ENCODE measurements around the gene ATG9B. TPM values are rescaled to one million over a fixed set of nuclear protein-coding genes. Genes with fewer than 3 reads are reported as not detected.

ATG9B gene
- total and polyA plus RNA-seq, 9 of the 15 experiments (the other 6 are each of a cell fraction or from before 2014, with no cell fraction given) = 0.29 to 8.0 (median 2.1) TPM

- Histone ChIP-seq H3K27me3 (ENCODE audit: control insufficient read depth in 2 of 2, insufficient read depth in 2 of 2, low read length in 2 of 2) (no peaks in the 10 kb centered on the region; a peak in 1 of 5 replicates), H4K20me1 (replicated peaks; ENCODE audit: control insufficient read depth, insufficient read depth, low read length) (no peaks in the 10 kb centered on the region), H3K36me3 (ENCODE audit: control insufficient read depth, insufficient read depth, low read length) (peaks cover 27% of the 10 kb centered on the region; the same call in 1 of the 3 replicates), H2AFZ (ENCODE audit: low read depth, low read length) (peak overlapping the region; percentile 92), H3K9me3 (replicated peaks; ENCODE audit: control insufficient read depth, insufficient read depth, low read depth, low read length) (no peaks in the 10 kb centered on the region), H3K27ac (ENCODE audit: extremely low read depth, low read depth, low read length) (peak overlapping the region; percentile 85), H3K9me1 (ENCODE audit: control insufficient read depth, insufficient read depth, low read length) (no peaks in the 10 kb centered on the region), H3K9ac (ENCODE audit: insufficient read depth in 1 of 2, low read depth in 2 of 2, low read length in 2 of 2) (peak overlapping the region; percentile 77 to 94), H3K4me3 (peak overlapping the region; percentile 57), H3K79me2 (ENCODE audit: control insufficient read depth, insufficient read depth, low read length) (peaks cover 45% of the 10 kb centered on the region), H3K4me2 (ENCODE audit: insufficient read depth, low read length) (peak overlapping the region; percentile 100), H3K4me1 (replicated peaks in 1 of 2; ENCODE audit: control insufficient read depth in 2 of 2, insufficient read depth in 2 of 2, low read length in 2 of 2) (peaks cover 42 to 74% of the 10 kb centered on the region in 2 experiments)
- POLR2A ChIA-PET = interaction anchor here (0.6 to 8.4 kb wide), 10 partner anchors 11 to 222 kb away, joined by 3 to 146 read pairs (median 5); partner anchors contain the start of genes ABCB8, ATG9B and FASTK
- CTCF ChIA-PET (ENCODE audit: low intra/inter-chr PET ratio) = interaction anchor here (0.6 to 3.5 kb wide), 8 partner anchors 9 to 231 kb away, joined by 3 to 15 read pairs (median 5); no protein-coding TSS in a partner anchor
- BruUV-seq (replicated peaks) = no TSS peak
- intact Hi-C loops (cut with micrococcal nuclease) (loop anchor here (2.0 to 10.0 kb wide), 3 partner anchors 75 to 223 kb away; partner anchors contain the start of gene CHPF2), in situ Hi-C loops (cut with MboI) (no loop called here)
- FAIRE-seq = no peak
- peak; percentile 64 for ATAC-seq
- DNase-seq (ENCODE audit: extremely low read depth in 1 of 4, low spot score in 3 of 4) = peak; percentile 80 to 86 (median 83)
- 2% methylated on average over 21 of the region's 22 CpGs for WGBS (ENCODE audit: insufficient coverage, low coverage, missing lambda C conversion rate)
- TF ChIP-seq CTCFL (IDR thresholded peaks at IDR 0.05; ENCODE audit: borderline replicate concordance, insufficient read depth, low read depth, low read length, poor library complexity, severe bottlenecking) (peak; percentile 25), SUPT5H (IDR thresholded peaks at IDR 0.05) (no peak), SRF (CRISPR knock-in tag; IDR thresholded peaks at IDR 0.05) (0 out of 4 replicates have a peak, but pooled peaks of 1 of the 2 experiments have one; percentile 34), HDAC1 (IDR thresholded peaks at IDR 0.05) (0 out of 4 replicates have a peak, but pooled peaks of 1 of the 2 experiments have one; percentile 15), ZNF76 (CRISPR knock-in tag; IDR thresholded peaks at IDR 0.05; ENCODE audit: borderline replicate concordance) (no peak), PYGO2 (tag; IDR thresholded peaks at IDR 0.05) (no peak), GATAD2A (IDR thresholded peaks at IDR 0.05) (peak; percentile 56; the same call in 1 of the 2 replicates), FOXJ3 (CRISPR knock-in tag; IDR thresholded peaks at IDR 0.05) (no peak), CCNT2 (IDR thresholded peaks at IDR 0.05; ENCODE audit: borderline replicate concordance, extremely low read depth, insufficient read length, low read depth, low read length) (peak; percentile 31), ZNF431 (CRISPR knock-in tag; IDR thresholded peaks at IDR 0.05) (0 out of 2 replicates have a peak, but pooled peaks have one; percentile 11), ZKSCAN8 (CRISPR knock-in tag; IDR thresholded peaks at IDR 0.05) (0 out of 2 replicates have a peak, but pooled peaks have one; percentile 19), SAFB (IDR thresholded peaks at IDR 0.05; ENCODE audit: borderline replicate concordance, low read depth, low read length) (peak; percentile 87), MYC (IDR thresholded peaks at IDR 0.05; ENCODE audit: low read depth, low read length) (peak; percentile 7; the same call in 1 of the 2 replicates), MYC (CRISPR knock-in tag; IDR thresholded peaks at IDR 0.05; ENCODE audit: borderline replicate concordance, low read depth) (no peak), ZNF133 (CRISPR knock-in tag; IDR thresholded peaks at IDR 0.05) (0 out of 2 replicates have a peak, but pooled peaks have one; percentile 45), BRD9 (IDR thresholded peaks at IDR 0.05; ENCODE audit: low read depth, partially characterized antibody) (peak; percentile 50), TAF7 (tag; IDR thresholded peaks at IDR 0.05) (0 out of 2 replicates have a peak, but pooled peaks have one; percentile 36)
These were observed 14.8 kb downstream of the ATG9B start for GRCh38 chr7:151009327-151010036.
